ENCODE measurements around the gene HTRA3.

DNA sequence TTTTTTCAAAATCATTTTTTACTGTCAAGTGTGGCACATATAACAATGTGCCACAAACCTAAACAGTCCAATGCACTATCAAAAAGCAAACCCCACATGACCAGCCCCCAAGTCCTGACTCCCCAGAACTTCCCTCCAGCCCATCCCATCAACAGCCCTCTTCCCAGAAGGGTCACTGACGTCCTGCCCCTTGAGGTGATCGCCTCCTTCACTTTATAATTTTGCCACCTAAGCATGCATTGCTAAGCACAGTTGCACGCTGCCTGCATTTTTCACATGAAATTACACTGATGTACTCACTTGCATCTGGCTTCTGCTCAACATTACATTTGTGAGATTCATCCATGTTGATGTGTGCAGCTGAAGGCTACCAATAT lies 42.5 kb downstream of the HTRA3 start:
- TF ChIP-seq, protein P1, sequence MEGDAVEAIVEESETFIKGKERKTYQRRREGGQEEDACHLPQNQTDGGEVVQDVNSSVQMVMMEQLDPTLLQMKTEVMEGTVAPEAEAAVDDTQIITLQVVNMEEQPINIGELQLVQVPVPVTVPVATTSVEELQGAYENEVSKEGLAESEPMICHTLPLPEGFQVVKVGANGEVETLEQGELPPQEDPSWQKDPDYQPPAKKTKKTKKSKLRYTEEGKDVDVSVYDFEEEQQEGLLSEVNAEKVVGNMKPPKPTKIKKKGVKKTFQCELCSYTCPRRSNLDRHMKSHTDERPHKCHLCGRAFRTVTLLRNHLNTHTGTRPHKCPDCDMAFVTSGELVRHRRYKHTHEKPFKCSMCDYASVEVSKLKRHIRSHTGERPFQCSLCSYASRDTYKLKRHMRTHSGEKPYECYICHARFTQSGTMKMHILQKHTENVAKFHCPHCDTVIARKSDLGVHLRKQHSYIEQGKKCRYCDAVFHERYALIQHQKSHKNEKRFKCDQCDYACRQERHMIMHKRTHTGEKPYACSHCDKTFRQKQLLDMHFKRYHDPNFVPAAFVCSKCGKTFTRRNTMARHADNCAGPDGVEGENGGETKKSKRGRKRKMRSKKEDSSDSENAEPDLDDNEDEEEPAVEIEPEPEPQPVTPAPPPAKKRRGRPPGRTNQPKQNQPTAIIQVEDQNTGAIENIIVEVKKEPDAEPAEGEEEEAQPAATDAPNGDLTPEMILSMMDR (IDR thresholded peaks at IDR 0.05) = no peak
- TF ChIP-seq JUN (CRISPR knock-in tag; IDR thresholded peaks at IDR 0.05) = no peak
- TF ChIP-seq ETV6 (CRISPR knock-in tag; IDR thresholded peaks at IDR 0.05) = no peak
- TF ChIP-seq, protein P2, sequence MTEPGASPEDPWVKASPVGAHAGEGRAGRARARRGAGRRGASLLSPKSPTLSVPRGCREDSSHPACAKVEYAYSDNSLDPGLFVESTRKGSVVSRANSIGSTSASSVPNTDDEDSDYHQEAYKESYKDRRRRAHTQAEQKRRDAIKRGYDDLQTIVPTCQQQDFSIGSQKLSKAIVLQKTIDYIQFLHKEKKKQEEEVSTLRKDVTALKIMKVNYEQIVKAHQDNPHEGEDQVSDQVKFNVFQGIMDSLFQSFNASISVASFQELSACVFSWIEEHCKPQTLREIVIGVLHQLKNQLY (CRISPR knock-in tag; IDR thresholded peaks at IDR 0.05) = no peak
- no peak for TF ChIP-seq ZBTB21 (CRISPR knock-in tag; IDR thresholded peaks at IDR 0.05; ENCODE audit: borderline replicate concordance)
- TF ChIP-seq TEAD4 (CRISPR knock-in tag; IDR thresholded peaks at IDR 0.05) = no peak
- no peak for TF ChIP-seq IRF2 (CRISPR knock-in tag; IDR thresholded peaks at IDR 0.05; ENCODE audit: borderline replicate concordance, low read depth)
- TF ChIP-seq MXD4 (CRISPR knock-in tag; IDR thresholded peaks at IDR 0.05; ENCODE audit: borderline replicate concordance) = no peak
- TF ChIP-seq, protein P3, sequence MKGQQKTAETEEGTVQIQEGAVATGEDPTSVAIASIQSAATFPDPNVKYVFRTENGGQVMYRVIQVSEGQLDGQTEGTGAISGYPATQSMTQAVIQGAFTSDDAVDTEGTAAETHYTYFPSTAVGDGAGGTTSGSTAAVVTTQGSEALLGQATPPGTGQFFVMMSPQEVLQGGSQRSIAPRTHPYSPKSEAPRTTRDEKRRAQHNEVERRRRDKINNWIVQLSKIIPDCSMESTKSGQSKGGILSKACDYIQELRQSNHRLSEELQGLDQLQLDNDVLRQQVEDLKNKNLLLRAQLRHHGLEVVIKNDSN (CRISPR knock-in tag; IDR thresholded peaks at IDR 0.05) = no peak
